Endothelial cell of umbilical vein (primary cell): Measurements from ENCODE around the gene DNAH1. TPM values are rescaled to one million over a fixed set of nuclear protein-coding genes. Genes with fewer than 3 reads are reported as not detected.

Experiments used
- BruUV-seq: library from RNA; stranded (reverse); fragments of 400-500 nt; replicated peaks from 2 replicates; lab custom pipeline; 2021; lab: Mats Ljungman, UMichigan
- CTCF ChIA-PET: fragments of 300-600, 350-600 bp; sonication (Branson Sonifier 250); formaldehyde crosslinking; loops from one replicate; lab custom pipeline; 2021; ENCODE audit warnings: antibody characterized with exemption, inconsistent platforms; lab: Charles Lee
- POLR2A ChIA-PET: fragments of 300-600, 350-600 bp; sonication (Branson Sonifier 250); formaldehyde crosslinking; loops from one replicate; lab custom pipeline; 2021; ENCODE audit warnings: antibody characterized with exemption, inconsistent platforms; lab: Charles Lee
- DNase-seq: peaks from one replicate; pipeline ENCODE4 v3.0.0-alpha.2; 2011; ENCODE audit warnings: low read depth, low spot score
- FAIRE-seq: peaks from 2 replicates; lab custom pipeline; 2011; peaks lifted over from hg19 to GRCh38; lab: Jason Lieb, UNC
- H2AFZ ChIP-seq: 2 replicates; pipeline ENCODE4 v1.6.0; 2012; ENCODE audit warnings: low read depth, low read length, control low read depth, inconsistent platforms
- H3K27ac ChIP-seq: 2 replicates; pipeline ENCODE4 v1.5.1; 2011; ENCODE audit warnings: low read depth, mild to moderate bottlenecking, control low read depth, low read length, moderate library complexity; ENCODE audit not compliant: insufficient read depth
- H3K27me3 ChIP-seq, 2 experiments: 2 replicates each; pipeline versions ENCODE4 v1.6.0 to v1.6.1; 2011; ENCODE audit warnings: low read length in 2 of 2, mixed read lengths in 1 of 2; ENCODE audit not compliant: control insufficient read depth in 2 of 2, insufficient read depth in 2 of 2
- H3K36me3 ChIP-seq, 2 experiments: 2 replicates in 1 of 2; 3 replicates in 1 of 2; pipeline ENCODE4 v1.5.1; 2011; ENCODE audit warnings: low read length in 2 of 2, mild to moderate bottlenecking in 1 of 2, moderate library complexity in 1 of 2; ENCODE audit not compliant: control insufficient read depth in 2 of 2, insufficient read depth in 2 of 2; ENCODE audit errors: extremely low read depth in 1 of 2
- H3K4me1 ChIP-seq: 3 replicates; pipeline ENCODE4 v1.5.1; 2011; ENCODE audit warnings: mild to moderate bottlenecking, low read length; ENCODE audit not compliant: control insufficient read depth, insufficient read depth; ENCODE audit errors: extremely low read depth
- H3K4me2 ChIP-seq: 2 replicates; pipeline ENCODE4 v1.6.1; 2011; ENCODE audit warnings: low read length, control low read depth, mixed read lengths; ENCODE audit not compliant: insufficient read depth
- H3K4me3 ChIP-seq, 3 experiments: fragments of 200-600 bp in 1 of 3; sonication (generic), shearing (Covaris generic) in 1 of 3; replicated peaks in 1 of 3; 2 replicates each; pipeline ENCODE4 v1.5.1; 2011 to 2016; ENCODE audit warnings: control low read depth in 3 of 3, low read length in 3 of 3, mild to moderate bottlenecking in 2 of 3, inconsistent platforms in 1 of 3, low read depth in 1 of 3, moderate library complexity in 1 of 3; ENCODE audit not compliant: insufficient read depth in 1 of 3
- H3K79me2 ChIP-seq: 2 replicates; pipeline ENCODE4 v1.6.0; 2012; ENCODE audit warnings: low read length, inconsistent platforms; ENCODE audit not compliant: control insufficient read depth, insufficient read depth
- H3K9ac ChIP-seq: replicated peaks from 2 replicates; pipeline ENCODE3; 2011; ENCODE audit warnings: low read length, control low read depth; ENCODE audit not compliant: insufficient read depth; ENCODE audit errors: extremely low read depth
- H3K9me1 ChIP-seq: replicated peaks from 3 replicates; pipeline ENCODE4 v1.6.0; 2011; ENCODE audit warnings: mild to moderate bottlenecking, low read length; ENCODE audit not compliant: control insufficient read depth, insufficient read depth; ENCODE audit errors: extremely low read depth
- H3K9me3 ChIP-seq: replicated peaks from 2 replicates; pipeline ENCODE4 v1.5.1; 2012; ENCODE audit warnings: low read length, inconsistent platforms; ENCODE audit not compliant: control insufficient read depth, insufficient read depth
- H4K20me1 ChIP-seq: replicated peaks from 2 replicates; pipeline ENCODE3; 2011; ENCODE audit warnings: mild to moderate bottlenecking, low read length; ENCODE audit not compliant: control insufficient read depth, insufficient read depth; ENCODE audit errors: extremely low read depth
- CTCF ChIP-seq, 2 donors: IDR thresholded peaks; 1 replicate in 1 of 2; 2 replicates in 1 of 2; pipeline ENCODE4 v1.5.1; 2011; ENCODE audit warnings: low read length in 2 of 2, mild to moderate bottlenecking in 2 of 2, moderate library complexity in 2 of 2, control low read depth in 1 of 2, inconsistent platforms in 1 of 2, low read depth in 1 of 2; ENCODE audit not compliant: insufficient read depth in 1 of 2; ENCODE audit errors: extremely low read depth in 1 of 2
- EZH2 ChIP-seq: IDR thresholded peaks from 2 replicates; pipeline ENCODE4 v1.6.1; 2012; ENCODE audit warnings: borderline replicate concordance, low read depth, mild to moderate bottlenecking, moderate library complexity, low read length, inconsistent platforms; ENCODE audit not compliant: severe bottlenecking
- FOS ChIP-seq: IDR thresholded peaks from 2 replicates; pipeline ENCODE4 v1.6.1; 2011; ENCODE audit warnings: mild to moderate bottlenecking, low read length, moderate library complexity, borderline replicate concordance; ENCODE audit not compliant: insufficient read depth
- GATA2 ChIP-seq: IDR thresholded peaks from 2 replicates; pipeline ENCODE4 v1.7.0; 2011; ENCODE audit warnings: low read depth, mild to moderate bottlenecking, moderate library complexity, mixed read lengths, low read length; ENCODE audit not compliant: insufficient read length, insufficient read depth
- JUN ChIP-seq: IDR thresholded peaks from 2 replicates; pipeline ENCODE4 v1.6.1; 2011; ENCODE audit warnings: borderline replicate concordance, low read depth; ENCODE audit not compliant: insufficient read length, insufficient read depth
- MYC ChIP-seq: IDR thresholded peaks from one replicate; pipeline ENCODE4 v1.6.1; 2011; ENCODE audit warnings: mild to moderate bottlenecking, low read depth, low read length
- POLR2A ChIP-seq: IDR thresholded peaks from 2 replicates; pipeline ENCODE4 v1.6.1; 2012; ENCODE audit warnings: low read depth, mild to moderate bottlenecking, control low read depth, low read length
- POLR2AphosphoS5 ChIP-seq: IDR thresholded peaks from 2 replicates; pipeline ENCODE4 v1.6.1; 2012; ENCODE audit warnings: low read depth, mild to moderate bottlenecking, control low read depth, low read length, moderate library complexity; ENCODE audit not compliant: insufficient read depth
- dilution Hi-C: fragments of 300-500 bp; cut with MboI; formaldehyde crosslinking; loops from one replicate; pipeline ENCODE4 v1.15.0; 2019; ENCODE audit warnings: low sequenced_read_pairs; ENCODE audit not compliant: extremely low pct_ligation_motif_present
- intact Hi-C: fragments of 100-400 bp; cut with micrococcal nuclease; formaldehyde crosslinking; loops from one replicate; pipeline ENCODE4 v1.10.0; 2022
- polyA plus RNA-seq, 4 experiments: library from polyadenylated mRNA; depleted of rRNA in 3 of 4; stranded (reverse) in 3 of 4; unstranded in 1 of 4; fragments of >200 nt; gene quantifications; 2 replicates each; pipeline versions ENCODE4 v1.2.1 to v1.2.3, GENCODE V29; 2011 to 2012; ENCODE audit warnings: missing spikeins in 1 of 4
- total RNA-seq: library from RNA; stranded (reverse); gene quantifications from 2 replicates; pipeline ENCODE4 v1.2.3, GENCODE V29; 2021
- TF ChIP-seq, protein P1 (sequence below): IDR thresholded peaks from 2 replicates; pipeline ENCODE4 v1.6.1; 2011; ENCODE audit not compliant: insufficient read depth, insufficient read length

The DNAH1 gene
- total and polyA plus RNA-seq, 2 donors (not counting 3 experiments of a cell fraction or from before 2014, with no cell fraction given): 5.8 to 6.0 TPM

- DNase-seq (no peak), FAIRE-seq (no peak)
- no peak overlapping the region for H3K9ac ChIP-seq
- H3K4me2 ChIP-seq: no peak overlapping the region
- H3K9me1 ChIP-seq: no peaks in the 10 kb centered on the region
- CTCF ChIA-PET: no interaction called here
- H2AFZ ChIP-seq: no peak overlapping the region
- POLR2A ChIA-PET: no interaction called here
- H3K27me3 ChIP-seq: no peaks in the 10 kb centered on the region
- intact Hi-C loops (no loop called here), dilution Hi-C loops (no loop called here)
- H3K27ac ChIP-seq: no peak overlapping the region
- no TSS peak for BruUV-seq
- no peaks in the 10 kb centered on the region for H4K20me1 ChIP-seq
- H3K9me3 ChIP-seq: no peaks in the 10 kb centered on the region
- H3K79me2 ChIP-seq: no peaks in the 10 kb centered on the region
- H3K4me1 ChIP-seq: peaks cover 21% of the 10 kb centered on the region
- peaks cover 0 to 8% of the 10 kb centered on the region in 2 experiments for H3K36me3 ChIP-seq
- no peak for TF ChIP-seq GATA2
- TF ChIP-seq, protein P1, sequence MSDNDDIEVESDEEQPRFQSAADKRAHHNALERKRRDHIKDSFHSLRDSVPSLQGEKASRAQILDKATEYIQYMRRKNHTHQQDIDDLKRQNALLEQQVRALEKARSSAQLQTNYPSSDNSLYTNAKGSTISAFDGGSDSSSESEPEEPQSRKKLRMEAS: no peak
- no peak for TF ChIP-seq MYC
- no peak for TF ChIP-seq EZH2
- no peak for TF ChIP-seq JUN
- no peak for TF ChIP-seq POLR2A
- TF ChIP-seq CTCF (IDR thresholded peaks at IDR 0.05; ENCODE audit: extremely low read depth in 1 of 2, insufficient read depth in 1 of 2, low read depth in 1 of 2, low read length in 2 of 2): no peak
- TF ChIP-seq POLR2AphosphoS5: no peak
- TF ChIP-seq FOS: no peak
- no peak overlapping the region for H3K4me3 ChIP-seq
Measured at GRCh38 chr3:52433996-52434479, 117.9 kb downstream of the DNAH1 start.
